MV-4-11 (cell line): ENCODE data around the gene GDPGP1.
"Not testable (repeated sequence)": the region's sequence is repeated elsewhere in the genome, so short reads cannot be mapped to it uniquely, and the experiment has no call there.

Experiments
- DNase-seq: peaks from one replicate; lab custom pipeline; 2025; lab: John Stamatoyannopoulos, UW

The GDPGP1 gene

GRCh38 chr15:90234096-90234988 lies at the start of gene GDPGP1:
Gene GDPGP1, plus strand, starts transcription at chr15:90234209. Its CDS starts 6,700 bp downstream, at chr15:90240909.
- DNase-seq: peak; percentile 30

GRCh38 chr15:90184786-90185704 lies 49.0 kb upstream of the GDPGP1 start:
- DNase-seq: peak; percentile 33

GRCh38 chr15:90187257-90187868 lies 46.6 kb upstream of the GDPGP1 start:
- no peak for DNase-seq

- DNase-seq: not testable (repeated sequence)
Measured at GRCh38 chr15:90188065-90188464, 45.9 kb upstream of the GDPGP1 start.

- peak; percentile 93 for DNase-seq
Measured at GRCh38 chr15:90188914-90189748, 44.9 kb upstream of the GDPGP1 start.

GRCh38 chr15:90189781-90190467 lies 44.1 kb upstream of the GDPGP1 start:
- DNase-seq: no peak

GRCh38 chr15:90190606-90191343 lies 43.2 kb upstream of the GDPGP1 start:
- DNase-seq: no peak

GRCh38 chr15:90191344-90191687 lies 42.7 kb upstream of the GDPGP1 start:
- DNase-seq: no peak

- peak; percentile 76 for DNase-seq
Measured at GRCh38 chr15:90191794-90192509, 42.1 kb upstream of the GDPGP1 start.

GRCh38 chr15:90192961-90193786 lies 40.8 kb upstream of the GDPGP1 start:
- DNase-seq: peak; percentile 73

GRCh38 chr15:90194655-90195054 lies 39.4 kb upstream of the GDPGP1 start:
- no peak for DNase-seq

- no peak for DNase-seq
Measured at GRCh38 chr15:90200534-90201129, 33.4 kb upstream of the GDPGP1 start.

GRCh38 chr15:90201130-90201943 lies 32.7 kb upstream of the GDPGP1 start, which contains the start of gene SEMA4B:
Gene SEMA4B, plus strand, starts transcription at chr15:90201330. Its CDS starts 249 bp downstream, at chr15:90201579.
- DNase-seq: peak; percentile 56

GRCh38 chr15:90201944-90202375 lies 32.0 kb upstream of the GDPGP1 start:
- no peak for DNase-seq

GRCh38 chr15:90202929-90203328 lies 31.1 kb upstream of the GDPGP1 start:
- DNase-seq: no peak

- no peak for DNase-seq
Measured at GRCh38 chr15:90203473-90203872, 30.5 kb upstream of the GDPGP1 start.

GRCh38 chr15:90203922-90204321 lies 30.1 kb upstream of the GDPGP1 start:
- no peak for DNase-seq
